Measurements from ENCODE around the gene TBC1D30.

The TBC1D30 gene

DNA sequence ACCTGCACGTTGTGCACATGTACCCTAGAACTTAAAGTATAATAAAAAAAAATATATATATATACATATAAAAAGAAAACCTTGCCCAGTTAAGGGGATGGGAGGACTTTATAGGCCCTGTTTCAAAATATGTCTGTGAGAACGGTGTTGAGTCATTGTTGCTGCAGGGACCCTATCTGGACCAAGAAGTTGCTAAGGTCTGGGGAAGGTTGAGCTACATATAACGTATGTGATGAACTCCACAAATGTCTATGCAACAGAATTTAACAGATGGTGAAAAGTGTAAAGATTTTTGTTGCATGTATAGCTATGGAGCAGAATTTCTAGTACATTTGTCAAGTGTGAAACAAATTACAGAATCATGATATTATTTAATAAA lies 59.7 kb downstream of the TBC1D30 start:
- H4K20me1 ChIP-seq (ENCODE audit: low read depth, low read length) = no peaks in the 10 kb centered on the region
- H3K4me2 ChIP-seq (ENCODE audit: low read depth, low read length, poor library complexity, severe bottlenecking) = no peak overlapping the region
- H3K9me3 ChIP-seq (ENCODE audit: insufficient read depth, low read length) = no peaks in the 10 kb centered on the region
- H3K36me3 ChIP-seq (ENCODE audit: low read length) = no peaks in the 10 kb centered on the region
- H3K27me3 ChIP-seq (ENCODE audit: low read length) = no peaks in the 10 kb centered on the region
- no peaks in the 10 kb centered on the region for H3K9me2 ChIP-seq (replicated peaks; ENCODE audit: insufficient read depth, low read length)
- no peak overlapping the region for H3K27ac ChIP-seq (ENCODE audit: low read depth, low read length)
- H2AFZ ChIP-seq (ENCODE audit: low read depth, low read length, severe bottlenecking) = no peak overlapping the region
- no peak overlapping the region for H3K4me3 ChIP-seq (ENCODE audit: insufficient read depth, low read length, poor library complexity, severe bottlenecking)
- H3K9ac ChIP-seq (ENCODE audit: low read length) = no peak overlapping the region
- H3F3A ChIP-seq (ENCODE audit: insufficient read depth) = no peaks in the 10 kb centered on the region
- H3K79me2 ChIP-seq (ENCODE audit: insufficient read depth, low read length) = no peaks in the 10 kb centered on the region
- TF ChIP-seq, protein P1, sequence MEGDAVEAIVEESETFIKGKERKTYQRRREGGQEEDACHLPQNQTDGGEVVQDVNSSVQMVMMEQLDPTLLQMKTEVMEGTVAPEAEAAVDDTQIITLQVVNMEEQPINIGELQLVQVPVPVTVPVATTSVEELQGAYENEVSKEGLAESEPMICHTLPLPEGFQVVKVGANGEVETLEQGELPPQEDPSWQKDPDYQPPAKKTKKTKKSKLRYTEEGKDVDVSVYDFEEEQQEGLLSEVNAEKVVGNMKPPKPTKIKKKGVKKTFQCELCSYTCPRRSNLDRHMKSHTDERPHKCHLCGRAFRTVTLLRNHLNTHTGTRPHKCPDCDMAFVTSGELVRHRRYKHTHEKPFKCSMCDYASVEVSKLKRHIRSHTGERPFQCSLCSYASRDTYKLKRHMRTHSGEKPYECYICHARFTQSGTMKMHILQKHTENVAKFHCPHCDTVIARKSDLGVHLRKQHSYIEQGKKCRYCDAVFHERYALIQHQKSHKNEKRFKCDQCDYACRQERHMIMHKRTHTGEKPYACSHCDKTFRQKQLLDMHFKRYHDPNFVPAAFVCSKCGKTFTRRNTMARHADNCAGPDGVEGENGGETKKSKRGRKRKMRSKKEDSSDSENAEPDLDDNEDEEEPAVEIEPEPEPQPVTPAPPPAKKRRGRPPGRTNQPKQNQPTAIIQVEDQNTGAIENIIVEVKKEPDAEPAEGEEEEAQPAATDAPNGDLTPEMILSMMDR (IDR thresholded peaks at IDR 0.05; ENCODE audit: insufficient read depth, low read length, poor library complexity, severe bottlenecking) = no peak
- no peak for TF ChIP-seq EZH2phosphoT487 (conservative IDR thresholded peaks at IDR 0.05; ENCODE audit: low read length)

DNA sequence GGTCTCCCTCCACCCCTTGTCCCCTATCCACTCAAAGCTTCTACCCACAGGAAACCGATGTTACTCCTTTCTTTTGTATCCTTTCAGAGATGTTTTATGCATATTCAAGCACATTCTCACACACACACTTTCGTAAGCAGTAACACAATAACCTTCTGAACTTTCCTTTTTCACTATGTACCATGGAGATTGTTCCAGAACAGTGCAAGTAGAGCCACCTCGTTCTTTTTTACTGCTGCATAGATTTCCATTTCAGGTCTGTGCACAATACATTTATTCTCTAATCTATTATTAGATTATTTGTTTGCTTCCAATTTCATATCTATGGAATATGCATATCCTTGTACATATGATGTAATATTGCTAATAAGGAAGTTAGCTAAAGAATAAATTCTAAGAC lies 60.3 kb downstream of the TBC1D30 start:
- no peaks in the 10 kb centered on the region for H4K20me1 ChIP-seq (ENCODE audit: low read depth, low read length)
- H3K9ac ChIP-seq (ENCODE audit: low read length) = no peak overlapping the region
- H3K4me2 ChIP-seq (ENCODE audit: low read depth, low read length, poor library complexity, severe bottlenecking) = no peak overlapping the region
- no peaks in the 10 kb centered on the region for H3K27me3 ChIP-seq (ENCODE audit: low read length)
- H3K9me3 ChIP-seq (ENCODE audit: insufficient read depth, low read length) = no peaks in the 10 kb centered on the region
- no peak overlapping the region for H3K27ac ChIP-seq (ENCODE audit: low read depth, low read length)
- no peak overlapping the region for H2AFZ ChIP-seq (ENCODE audit: low read depth, low read length, severe bottlenecking)
- H3K9me2 ChIP-seq (replicated peaks; ENCODE audit: insufficient read depth, low read length) = no peaks in the 10 kb centered on the region
- H3K36me3 ChIP-seq (ENCODE audit: low read length) = no peaks in the 10 kb centered on the region
- no peak overlapping the region for H3K4me3 ChIP-seq (ENCODE audit: insufficient read depth, low read length, poor library complexity, severe bottlenecking)
- H3F3A ChIP-seq (ENCODE audit: insufficient read depth) = no peaks in the 10 kb centered on the region
- no peak for TF ChIP-seq EZH2phosphoT487 (conservative IDR thresholded peaks at IDR 0.05; ENCODE audit: low read length)
- TF ChIP-seq, protein P1 (IDR thresholded peaks at IDR 0.05; ENCODE audit: insufficient read depth, low read length, poor library complexity, severe bottlenecking) = no peak
- H3K79me2 ChIP-seq (ENCODE audit: insufficient read depth, low read length) = no peaks in the 10 kb centered on the region

DNA sequence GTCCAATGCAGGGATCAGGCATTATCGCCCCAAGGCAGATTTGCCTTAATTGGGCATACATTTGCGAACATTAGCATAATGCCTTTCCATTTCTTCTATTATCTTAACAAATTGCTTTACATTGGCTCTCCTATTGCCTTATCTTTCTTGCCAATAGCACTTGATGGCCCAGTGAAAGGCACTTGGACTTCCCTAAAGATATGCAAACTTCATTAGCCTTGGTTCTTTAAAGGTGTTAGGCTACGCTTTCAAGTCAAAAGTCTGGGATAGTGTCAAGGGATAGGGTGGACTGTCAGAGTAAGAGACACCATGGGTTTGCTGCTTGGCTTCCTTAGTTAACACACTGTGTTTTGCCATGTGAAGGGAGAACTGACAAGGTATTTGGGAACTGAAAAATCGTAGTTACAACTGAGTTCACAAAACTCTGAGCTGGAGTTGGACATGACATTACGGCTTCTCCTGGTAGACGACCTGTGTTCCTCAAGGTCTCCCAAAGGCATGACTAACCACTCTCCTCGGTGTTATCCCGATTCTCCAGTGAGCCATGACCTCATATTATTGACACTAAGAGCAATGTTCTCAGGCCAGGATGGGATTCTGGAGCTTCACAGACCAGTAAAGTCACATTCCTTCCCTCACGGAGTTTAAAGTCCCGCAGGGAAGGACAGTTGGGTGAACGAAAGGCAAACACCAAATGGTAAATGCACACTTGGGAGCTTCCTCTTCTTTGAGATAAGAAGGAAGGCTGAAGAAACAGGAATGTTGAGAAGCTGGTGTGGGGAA lies 65.2 kb downstream of the TBC1D30 start:
- Histone ChIP-seq H3K9me2 (replicated peaks; ENCODE audit: insufficient read depth, low read length) (no peaks in the 10 kb centered on the region), H3K36me3 (ENCODE audit: low read length) (no peaks in the 10 kb centered on the region), H2AFZ (ENCODE audit: low read depth, low read length, severe bottlenecking) (no peak overlapping the region), H3K4me2 (ENCODE audit: low read depth, low read length, poor library complexity, severe bottlenecking) (no peak overlapping the region), H3F3A (ENCODE audit: insufficient read depth) (no peaks in the 10 kb centered on the region), H3K79me2 (ENCODE audit: insufficient read depth, low read length) (no peaks in the 10 kb centered on the region), H3K9me3 (ENCODE audit: insufficient read depth, low read length) (no peaks in the 10 kb centered on the region), H3K27ac (ENCODE audit: low read depth, low read length) (no peak overlapping the region), H3K9ac (ENCODE audit: low read length) (no peak overlapping the region), H4K20me1 (ENCODE audit: low read depth, low read length) (no peaks in the 10 kb centered on the region), H3K27me3 (ENCODE audit: low read length) (no peaks in the 10 kb centered on the region), H3K4me3 (ENCODE audit: insufficient read depth, low read length, poor library complexity, severe bottlenecking) (no peak overlapping the region)
- TF ChIP-seq, protein P1 (IDR thresholded peaks at IDR 0.05; ENCODE audit: insufficient read depth, low read length, poor library complexity, severe bottlenecking) = no peak
- no peak for TF ChIP-seq EZH2phosphoT487 (conservative IDR thresholded peaks at IDR 0.05; ENCODE audit: low read length)

Data from SU-DHL-6 (cell line).